ENCODE results near the gene AOAH. TPM values are rescaled to one million over a fixed set of nuclear protein-coding genes. Genes with fewer than 3 reads are reported as not detected.
A peak's percentile ranks its signal among the peaks of the same experiment; 100 is the strongest.

Gene AOAH
- total and polyA plus RNA-seq, 11 donors: 0.65 to 42.0 (median 1.8) TPM

GRCh38 chr7:36683695-36684357 is 40.5 kb downstream of the AOAH start:
- DNase-seq (no peak), ATAC-seq (no peak)
- Histone ChIP-seq H3K4me1 (peaks cover 0 to 6% (median 0%) of the 10 kb centered on the region in 12 donors), H3K36me3 (peaks cover 0 to under 1% (median 0%) of the 10 kb centered on the region in 9 donors), H3K27ac (no peak overlapping the region), H3K9me3 (no peaks in the 10 kb centered on the region), H3K27me3 (no peaks in the 10 kb centered on the region), H3K4me3 (no peak overlapping the region)
- 88 to 93% (median 92%) methylated on average over 4 of the region's 4 CpGs for WGBS, 4 donors
- intact Hi-C loops (cut with DNase I): no loop called here
- no peak for TF ChIP-seq POLR2A (IDR thresholded peaks at IDR 0.05)

DNA sequence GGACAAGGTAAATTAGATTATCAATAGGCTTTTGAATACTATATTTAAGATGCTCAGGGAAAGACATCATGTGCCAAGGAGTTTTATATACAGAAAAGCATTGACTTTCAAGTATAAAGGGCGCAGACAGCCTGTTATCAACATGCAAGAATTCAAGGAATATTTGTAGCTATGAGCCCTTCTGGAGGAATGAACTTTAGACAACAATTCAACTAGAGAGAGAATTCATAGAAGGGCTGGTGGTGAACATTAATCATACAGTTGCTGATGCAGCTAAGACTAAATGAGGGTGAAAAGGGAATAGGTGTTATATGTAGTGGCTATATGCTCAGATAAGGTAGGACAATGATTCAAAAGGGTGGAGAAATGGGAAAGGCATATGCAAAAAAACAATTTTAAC is 41.2 kb downstream of the AOAH start:
- ATAC-seq (no peak), DNase-seq (no peak)
- no peaks in the 10 kb centered on the region for H3K36me3 ChIP-seq
- WGBS, 4 donors: 80 to 95% (median 90%) methylated on average over 1 of the region's 1 CpG
- no peak for TF ChIP-seq POLR2A (IDR thresholded peaks at IDR 0.05)
- TF ChIP-seq CTCF (IDR thresholded peaks at IDR 0.05): no peak
- no peaks in the 10 kb centered on the region for H3K27me3 ChIP-seq
- intact Hi-C loops (cut with DNase I): no loop called here
- H3K9me3 ChIP-seq: no peaks in the 10 kb centered on the region
- no peak overlapping the region for H3K4me3 ChIP-seq
- H3K27ac ChIP-seq: no peak overlapping the region
- peaks cover 0 to 12% (median 0%) of the 10 kb centered on the region in 12 donors for H3K4me1 ChIP-seq

GRCh38 chr7:36682102-36682501 is 42.2 kb downstream of the AOAH start:
- no peaks in the 10 kb centered on the region for H3K36me3 ChIP-seq
- ATAC-seq: no peak
- no peak overlapping the region for H3K4me3 ChIP-seq
- H3K27ac ChIP-seq: no peak overlapping the region
- no peaks in the 10 kb centered on the region for H3K9me3 ChIP-seq
- no peak for TF ChIP-seq CTCF (IDR thresholded peaks at IDR 0.05)
- TF ChIP-seq POLR2A (IDR thresholded peaks at IDR 0.05): no peak
- DNase-seq: no peak
- H3K27me3 ChIP-seq: no peaks in the 10 kb centered on the region
- 78 to 87% (median 84%) methylated on average over 2 of the region's 2 CpGs for WGBS, 4 donors
- intact Hi-C loops (cut with DNase I): no loop called here
- H3K4me1 ChIP-seq: peaks cover 0 to 16% (median 0%) of the 10 kb centered on the region in 12 donors

DNA sequence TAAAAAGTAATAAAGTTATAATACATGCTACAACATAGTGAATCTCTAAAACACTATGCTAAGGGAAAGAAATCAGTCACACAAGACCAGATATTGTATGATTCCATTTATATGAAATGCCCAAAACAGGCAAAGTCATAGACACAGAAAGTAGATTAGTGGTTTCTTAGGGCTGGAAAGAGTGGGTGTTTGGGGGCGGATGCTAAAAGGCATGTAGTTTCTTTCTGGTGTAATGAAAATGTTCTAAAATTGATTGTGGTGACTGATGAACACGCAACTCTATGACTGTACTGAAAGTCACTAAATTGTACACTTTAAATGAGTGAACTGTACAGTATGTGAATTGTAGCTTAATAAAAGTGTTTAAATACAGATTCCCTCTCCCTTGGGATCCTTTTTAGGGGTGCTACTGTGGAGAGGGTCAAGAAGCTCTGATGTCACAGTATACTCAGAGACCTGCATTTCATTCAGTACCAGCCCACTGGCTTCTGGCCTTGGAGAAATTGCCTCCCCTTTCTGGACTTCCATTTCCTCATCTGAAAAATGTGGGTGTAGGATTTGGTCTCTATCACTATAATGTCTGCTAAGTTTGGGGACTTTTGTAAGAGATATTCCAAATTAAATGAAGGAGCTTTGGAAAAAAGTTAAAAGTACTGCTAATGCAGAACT is 46.4 kb downstream of the AOAH start:
- Histone ChIP-seq H3K27me3 (no peaks in the 10 kb centered on the region), H3K4me1 (peaks cover 0 to 16% (median 0%) of the 10 kb centered on the region in 12 donors), H3K9me3 (no peaks in the 10 kb centered on the region), H3K27ac (peak overlapping the region in 1 of 12 donors; percentile 49), H3K36me3 (peaks cover 0 to 8% (median 0%) of the 10 kb centered on the region in 9 donors), H3K4me3 (no peak overlapping the region)
- no peak for ATAC-seq
- no peak for TF ChIP-seq POLR2A (IDR thresholded peaks at IDR 0.05)
- no peak for TF ChIP-seq CTCF (IDR thresholded peaks at IDR 0.05)
- no peak for DNase-seq
- intact Hi-C loops (cut with DNase I): loop anchor here in 5 of 10 donors (10.0 kb wide), 3 partner anchors 193 to 517 kb away; no protein-coding TSS in a partner anchor
- 81 to 98% (median 97%) methylated on average over 2 of the region's 2 CpGs for WGBS, 4 donors

Data from heart left ventricle (tissue), 16 donors.